Kidney (tissue), 14 donors: ENCODE measurements around the gene CMYA5. TPM values are rescaled to one million over a fixed set of nuclear protein-coding genes. Genes with fewer than 3 reads are reported as not detected.

ENCODE experiments used
- DNase-seq, 5 donors: peaks; one replicate each; pipeline ENCODE4 v3.0.0-alpha.2; 2013 to 2020
- FAIRE-seq: peaks from 2 replicates; lab custom pipeline; 2012; peaks lifted over from hg19 to GRCh38; lab: Jason Lieb, UNC
- H3K27ac ChIP-seq, 2 donors: one replicate each; pipeline ENCODE4 v1.7.0; 2013; ENCODE audit warnings: low read depth in 2 of 2, low read length in 2 of 2, inconsistent platforms in 1 of 2
- H3K27me3 ChIP-seq: one replicate; pipeline ENCODE4 v1.7.1; 2013; ENCODE audit warnings: low read length, inconsistent platforms; ENCODE audit not compliant: control insufficient read depth, insufficient read depth
- H3K36me3 ChIP-seq, 3 donors: one replicate each; pipeline versions ENCODE4 v1.7.0 to v1.7.1; 2013; ENCODE audit warnings: low read length in 3 of 3, control low read depth in 1 of 3, inconsistent platforms in 1 of 3; ENCODE audit not compliant: insufficient read depth in 3 of 3, control insufficient read depth in 2 of 3
- H3K4me1 ChIP-seq, 3 donors: one replicate each; pipeline versions ENCODE4 v1.7.0 to v1.7.1; 2013; ENCODE audit warnings: low read length in 3 of 3, inconsistent platforms in 1 of 3, low read depth in 1 of 3; ENCODE audit not compliant: control insufficient read depth in 2 of 3, insufficient read depth in 2 of 3
- H3K4me3 ChIP-seq, 3 donors: one replicate each; pipeline versions ENCODE4 v1.7.0 to v1.8.1; 2013; ENCODE audit warnings: low read length in 3 of 3, control low read depth in 1 of 3, inconsistent platforms in 1 of 3
- H3K9ac ChIP-seq, 3 donors: one replicate each; pipeline versions ENCODE4 v1.7.0 to v1.7.1; 2013; ENCODE audit warnings: low read length in 3 of 3, control low read depth in 1 of 3, inconsistent platforms in 1 of 3
- H3K9me3 ChIP-seq, 3 donors: one replicate each; pipeline versions ENCODE4 v1.7.0 to v1.7.1; 2013; ENCODE audit warnings: low read length in 3 of 3, control low read depth in 1 of 3, inconsistent platforms in 1 of 3; ENCODE audit not compliant: control insufficient read depth in 2 of 3, insufficient read depth in 1 of 3
- CTCF ChIP-seq: IDR thresholded peaks from 3 replicates; pipeline ENCODE4 v1.5.1; 2012; ENCODE audit warnings: mild to moderate bottlenecking, moderate library complexity, borderline replicate concordance; ENCODE audit not compliant: insufficient read depth; ENCODE audit errors: extremely low read depth
- intact Hi-C: fragments of 100-400 bp; cut with DNase I; formaldehyde crosslinking; loops from one replicate; pipeline ENCODE4 v1.11.1; 2022
- polyA plus RNA-seq: library from polyadenylated mRNA; stranded (reverse); fragments of 350-450 nt; fragmentation: Illumina TruSeq; extraction: RNeasy Lipid Tissue Mini Kit (QIAGEN cat#74804); gene quantifications from one replicate; pipeline ENCODE4 v1.2.3, GENCODE V29; 2014; ENCODE audit warnings: low read depth, low replicate concordance; ENCODE audit not compliant: insufficient read depth
- total RNA-seq: library from RNA; stranded (reverse); fragmentation: NEBNext Ultra II Directional; extraction: Animal tissue kit (Norgen Biotek cat#: 25700); gene quantifications from one replicate; pipeline ENCODE4 v1.2.1, GENCODE V29; 2021
- donor health status: control.
- donor health status: control.
- donor health status: control.
- donor health status: control.
- donor health status: control.
- donor health status: DM: yes; HTN: yes; CAD: no.
- donor health status: Normal renal cell carcinoma (clear cell type).

The CMYA5 gene
- total and polyA plus RNA-seq, 2 donors from 2014 or later, result 6.1 to 6.5 TPM

DNA sequence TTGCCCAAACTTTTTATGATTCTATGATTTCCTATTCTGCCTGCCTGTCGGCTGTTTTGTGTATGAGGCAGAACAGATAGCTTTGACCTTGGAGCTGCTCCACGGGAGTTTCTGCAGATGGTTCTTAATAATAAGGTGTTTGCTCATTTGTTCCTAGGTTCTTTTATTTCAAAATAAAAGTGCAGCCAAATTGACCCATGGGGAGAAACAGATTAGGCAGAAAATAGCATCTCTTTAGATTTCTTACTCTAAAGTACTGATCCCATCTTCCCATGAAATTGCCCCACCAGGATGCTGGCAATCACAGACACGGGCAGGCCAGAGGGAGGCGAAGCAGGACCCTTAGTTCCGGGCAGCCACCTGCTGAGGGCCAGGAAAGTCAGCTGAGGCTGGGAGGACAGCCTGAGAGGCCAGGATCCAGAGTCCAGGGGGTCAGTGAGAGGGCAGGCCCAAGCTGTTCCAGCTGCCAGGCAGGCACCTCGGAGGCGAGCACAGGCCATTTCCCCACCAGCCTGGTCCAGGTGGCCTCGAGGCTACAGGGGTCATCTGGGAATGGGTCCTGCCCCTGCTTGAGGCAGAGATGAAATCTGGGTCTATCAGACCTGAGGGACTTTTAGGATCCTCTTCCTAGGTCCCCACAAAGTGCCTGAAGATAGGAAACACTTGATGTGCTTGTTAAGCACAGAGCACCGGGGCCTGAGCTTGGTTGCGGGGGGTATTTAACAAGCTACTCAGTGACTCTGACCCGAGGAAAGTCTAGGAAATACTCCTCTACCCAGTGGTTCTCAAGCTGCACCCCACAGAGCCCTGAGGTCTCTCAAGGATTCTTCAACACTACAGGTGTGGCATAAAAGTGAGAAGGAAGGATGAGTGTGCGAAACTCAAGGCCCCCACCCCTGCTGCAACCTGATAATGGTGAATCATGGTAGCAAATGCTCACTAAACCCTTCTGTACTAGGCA, 145.4 kb downstream of the CMYA5 start:
- peaks cover 0 to 10% (median 0%) of the 10 kb centered on the region in 3 donors for H3K4me1 ChIP-seq
- H3K9me3 ChIP-seq, result no peaks in the 10 kb centered on the region
- H3K9ac ChIP-seq, result no peak overlapping the region
- no peak for FAIRE-seq
- peak in 1 of 5 donors; percentile 23 for DNase-seq
- no peaks in the 10 kb centered on the region for H3K27me3 ChIP-seq
- no peak overlapping the region for H3K4me3 ChIP-seq
- H3K27ac ChIP-seq, result no peak overlapping the region
- H3K36me3 ChIP-seq, result no peaks in the 10 kb centered on the region
- intact Hi-C loops, result no loop called here
- no peak for TF ChIP-seq CTCF

GRCh38 chr5:79837761-79838551, 148.3 kb downstream of the CMYA5 start:
- FAIRE-seq (no peak), DNase-seq (peak in 4 of 5 donors; percentile 54 to 92 (median 78))
- peaks cover 0 to 10% (median 0%) of the 10 kb centered on the region in 3 donors for H3K4me1 ChIP-seq
- no peaks in the 10 kb centered on the region for H3K9me3 ChIP-seq
- no peaks in the 10 kb centered on the region for H3K27me3 ChIP-seq
- H3K4me3 ChIP-seq, result no peak overlapping the region
- H3K27ac ChIP-seq, result no peak overlapping the region
- TF ChIP-seq CTCF, result no peak
- no peak overlapping the region for H3K9ac ChIP-seq
- intact Hi-C loops, result no loop called here
- H3K36me3 ChIP-seq, result no peaks in the 10 kb centered on the region

DNA sequence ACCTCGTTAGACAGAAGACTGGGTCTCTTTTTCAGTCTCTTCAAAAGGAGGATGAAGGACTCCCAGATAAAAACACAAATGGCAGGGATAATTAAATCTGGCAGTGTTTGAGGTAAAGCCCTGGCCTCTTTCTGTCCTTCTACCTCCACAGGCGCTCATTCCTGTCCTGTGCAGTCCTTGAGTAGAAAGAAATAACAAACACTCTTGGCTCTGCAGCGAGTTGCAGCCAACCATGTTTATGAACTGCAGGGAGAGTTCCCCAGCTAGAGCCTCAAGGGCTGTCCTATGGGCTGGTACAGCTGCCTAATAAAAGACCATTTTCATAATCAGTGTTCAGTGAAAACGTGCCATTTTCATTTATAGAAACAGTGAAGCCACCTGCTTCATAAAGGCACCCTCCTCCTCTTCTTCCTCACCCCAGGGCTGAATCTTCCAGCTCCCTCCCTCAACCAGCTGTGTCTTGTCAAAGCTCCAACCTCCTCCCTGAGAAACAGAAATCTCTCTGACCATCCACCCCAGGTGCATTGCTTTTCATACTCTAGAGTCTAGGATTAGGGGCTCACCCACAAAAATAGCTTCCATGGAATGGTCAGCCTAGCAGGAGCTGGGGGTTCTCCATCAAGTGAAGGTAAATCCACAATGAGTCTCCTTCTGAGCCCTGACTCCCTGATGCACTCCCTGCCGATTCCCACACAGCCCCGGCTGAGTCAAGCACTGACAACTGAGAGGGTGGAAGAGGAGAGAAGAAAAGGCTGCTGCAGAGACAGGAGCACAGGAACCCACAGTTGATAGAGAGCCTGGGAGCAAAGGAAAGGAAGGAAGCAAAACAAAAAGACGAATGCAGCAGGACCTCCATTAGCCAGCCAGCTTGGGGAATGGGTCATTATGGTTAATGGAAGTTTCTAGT, 150.7 kb downstream of the CMYA5 start:
- Histone ChIP-seq H3K36me3 (no peaks in the 10 kb centered on the region), H3K9me3 (no peaks in the 10 kb centered on the region), H3K9ac (no peak overlapping the region), H3K4me1 (no peaks in the 10 kb centered on the region), H3K4me3 (no peak overlapping the region), H3K27ac (no peak overlapping the region), H3K27me3 (no peaks in the 10 kb centered on the region)
- FAIRE-seq, result no peak
- peak in 3 of 5 donors; percentile 33 to 43 (median 42) for DNase-seq
- intact Hi-C loops, result no loop called here
- no peak for TF ChIP-seq CTCF
